Right atrium auricular region (tissue), 2 donors: ENCODE data around the gene C21orf91. TPM values are rescaled to one million over a fixed set of nuclear protein-coding genes. Genes with fewer than 3 reads are reported as not detected.

Experiments
- DNase-seq: peaks from one replicate; pipeline ENCODE4 v3.0.0-alpha.2; 2019; ENCODE audit warnings: low spot score
- H3K27ac ChIP-seq, 2 donors: fragments of 200-600 bp; sonication (generic); 1 replicate in 1 of 2; 2 replicates in 1 of 2; pipeline ENCODE4 v1.5.1; 2016 to 2019
- H3K27me3 ChIP-seq, 2 donors: fragments of 200-600 bp; sonication (generic); one replicate each; pipeline versions ENCODE4 v1.5.1 to v1.6.0; 2017 to 2019
- H3K36me3 ChIP-seq: fragments of 200-600 bp; sonication (generic); one replicate; pipeline ENCODE4 v1.5.1; 2016
- H3K4me1 ChIP-seq, 2 donors: fragments of 200-600 bp; sonication (generic); one replicate each; pipeline versions ENCODE4 v1.5.1 to v1.6.0; 2017 to 2019
- H3K4me3 ChIP-seq, 2 donors: fragments of 200-600 bp; sonication (generic); 1 replicate in 1 of 2; 2 replicates in 1 of 2; pipeline ENCODE4 v1.5.1; 2017 to 2019; ENCODE audit warnings: mild to moderate bottlenecking in 1 of 2, moderate library complexity in 1 of 2
- H3K9me3 ChIP-seq, 2 donors: fragments of 200-600 bp; sonication (generic); one replicate each; pipeline ENCODE4 v1.5.1; 2019
- total RNA-seq, 2 donors: library from RNA; depleted of rRNA; stranded (reverse); fragments of >200 nt; gene quantifications; one replicate each; pipeline ENCODE4 v1.1.0, GENCODE V29; 2016
- TF ChIP-seq, protein P1 (sequence below), 2 donors: fragments of 200-600 bp; sonication (generic); IDR thresholded peaks; one replicate each; pipeline ENCODE4 v1.5.1; 2019; ENCODE audit warnings: antibody characterized with exemption in 2 of 2

The C21orf91 gene
- 1 to 10 TPM; 3.9 to 5.3 TPM for total RNA-seq

DNA sequence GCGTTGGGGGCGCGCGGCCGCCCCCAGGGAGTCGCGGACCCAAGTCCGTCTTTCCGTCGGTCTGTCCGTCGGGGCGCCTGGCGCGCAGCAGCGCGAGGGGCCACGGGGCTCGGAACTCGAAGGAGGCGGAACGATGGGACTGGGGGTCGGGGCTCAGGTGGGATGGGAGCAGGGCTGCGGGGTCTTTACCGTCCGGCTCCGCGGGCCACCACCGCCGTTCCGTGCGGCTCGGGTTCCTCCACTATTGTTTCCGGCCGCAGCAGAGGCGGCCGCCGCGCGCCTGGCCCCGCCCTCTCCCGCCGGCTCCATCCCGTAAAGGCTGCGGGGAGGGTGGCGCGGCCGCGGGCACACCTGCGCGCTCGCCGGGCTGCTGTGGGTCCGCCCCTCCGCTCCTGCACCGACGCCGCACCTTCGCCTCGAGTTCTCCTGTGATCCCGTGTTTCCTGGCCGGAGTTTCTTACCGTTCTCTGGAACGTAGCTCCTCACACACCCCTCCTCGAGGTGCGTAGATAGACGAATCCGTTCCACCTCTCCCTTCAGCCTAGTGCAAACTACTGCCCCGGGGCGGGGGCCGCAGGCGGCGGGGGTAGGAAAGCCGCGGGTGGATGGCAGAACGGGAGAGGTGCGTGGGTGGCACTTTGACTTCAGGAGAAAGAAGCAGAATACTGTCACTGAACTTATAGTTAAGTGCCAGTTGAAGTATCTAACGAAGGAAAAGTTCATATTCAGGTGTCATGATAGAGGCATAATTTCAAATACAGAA is at the start of gene C21orf91:
C21orf91 (minus strand) TSS at position 243 of the 763 bp plus-strand sequence. CDS start 1,038 bp downstream, outside the sequence.
- TF ChIP-seq, protein P1, sequence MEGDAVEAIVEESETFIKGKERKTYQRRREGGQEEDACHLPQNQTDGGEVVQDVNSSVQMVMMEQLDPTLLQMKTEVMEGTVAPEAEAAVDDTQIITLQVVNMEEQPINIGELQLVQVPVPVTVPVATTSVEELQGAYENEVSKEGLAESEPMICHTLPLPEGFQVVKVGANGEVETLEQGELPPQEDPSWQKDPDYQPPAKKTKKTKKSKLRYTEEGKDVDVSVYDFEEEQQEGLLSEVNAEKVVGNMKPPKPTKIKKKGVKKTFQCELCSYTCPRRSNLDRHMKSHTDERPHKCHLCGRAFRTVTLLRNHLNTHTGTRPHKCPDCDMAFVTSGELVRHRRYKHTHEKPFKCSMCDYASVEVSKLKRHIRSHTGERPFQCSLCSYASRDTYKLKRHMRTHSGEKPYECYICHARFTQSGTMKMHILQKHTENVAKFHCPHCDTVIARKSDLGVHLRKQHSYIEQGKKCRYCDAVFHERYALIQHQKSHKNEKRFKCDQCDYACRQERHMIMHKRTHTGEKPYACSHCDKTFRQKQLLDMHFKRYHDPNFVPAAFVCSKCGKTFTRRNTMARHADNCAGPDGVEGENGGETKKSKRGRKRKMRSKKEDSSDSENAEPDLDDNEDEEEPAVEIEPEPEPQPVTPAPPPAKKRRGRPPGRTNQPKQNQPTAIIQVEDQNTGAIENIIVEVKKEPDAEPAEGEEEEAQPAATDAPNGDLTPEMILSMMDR (IDR thresholded peaks at IDR 0.05): no peak
- Histone ChIP-seq H3K4me3 (peak within 1 kb of the TSS; percentile 95 to 99), H3K27ac (peak within 1 kb of the TSS; percentile 87 to 92), H3K36me3 (no peaks in the 10 kb centered on the region), H3K4me1 (peaks cover 0 to 24% of the 10 kb centered on the region in 2 donors), H3K9me3 (no peaks in the 10 kb centered on the region), H3K27me3 (no peaks in the 10 kb centered on the region)
- DNase-seq: peak; percentile 86

GRCh38 chr21:17866590-17866989 is 47.4 kb upstream of the C21orf91 start:
- H3K27me3 ChIP-seq: no peaks in the 10 kb centered on the region
- no peak overlapping the region for H3K27ac ChIP-seq
- H3K4me1 ChIP-seq: no peaks in the 10 kb centered on the region
- H3K36me3 ChIP-seq: no peaks in the 10 kb centered on the region
- no peaks in the 10 kb centered on the region for H3K9me3 ChIP-seq
- H3K4me3 ChIP-seq: no peak overlapping the region
- DNase-seq: no peak
- TF ChIP-seq, protein P1 (IDR thresholded peaks at IDR 0.05): no peak

DNA sequence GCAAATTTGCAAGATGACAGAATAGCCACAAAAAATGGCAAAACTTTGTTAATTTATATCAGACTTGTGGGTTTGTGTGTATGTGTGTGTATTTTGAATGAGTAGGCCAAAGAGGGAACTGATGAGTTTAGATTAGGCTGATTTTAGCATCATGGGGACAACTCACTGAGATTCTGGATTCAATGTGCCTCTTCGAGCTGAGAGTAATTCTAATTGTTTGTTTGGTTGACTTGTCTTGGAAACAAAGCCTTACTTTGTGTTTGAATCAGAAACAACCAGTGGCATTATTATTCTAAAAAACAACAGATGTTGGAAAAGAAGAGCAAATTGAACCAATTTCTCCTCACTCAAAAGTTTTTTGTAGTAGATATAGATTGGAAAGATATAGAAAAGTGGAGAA is 40.5 kb upstream of the C21orf91 start:
- Histone ChIP-seq H3K27me3 (no peaks in the 10 kb centered on the region), H3K9me3 (no peaks in the 10 kb centered on the region), H3K36me3 (no peaks in the 10 kb centered on the region), H3K4me1 (no peaks in the 10 kb centered on the region), H3K27ac (no peak overlapping the region), H3K4me3 (no peak overlapping the region)
- TF ChIP-seq, protein P1 (IDR thresholded peaks at IDR 0.05): no peak
- DNase-seq: no peak

DNA sequence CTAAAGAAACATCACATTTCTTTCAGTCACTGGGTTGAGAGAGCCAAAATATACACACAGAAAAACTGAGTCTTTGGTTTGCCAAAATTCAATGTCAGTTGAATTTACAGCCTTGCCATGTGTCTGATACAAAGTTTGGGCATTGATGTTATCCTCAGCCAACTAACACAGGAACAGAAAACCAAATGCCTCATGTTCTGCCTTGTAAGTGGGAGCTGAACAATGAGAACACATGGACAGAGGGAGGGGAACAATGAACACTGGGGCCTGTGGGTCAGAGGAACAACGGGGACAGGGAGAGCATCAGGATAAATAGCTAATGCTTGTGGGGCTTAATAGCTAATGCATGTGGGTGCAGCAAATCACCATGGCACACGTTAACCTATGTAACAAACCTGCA is 39.6 kb upstream of the C21orf91 start:
- Histone ChIP-seq H3K4me1 (no peaks in the 10 kb centered on the region), H3K4me3 (no peak overlapping the region)
- TF ChIP-seq, protein P1 (IDR thresholded peaks at IDR 0.05): no peak

DNA sequence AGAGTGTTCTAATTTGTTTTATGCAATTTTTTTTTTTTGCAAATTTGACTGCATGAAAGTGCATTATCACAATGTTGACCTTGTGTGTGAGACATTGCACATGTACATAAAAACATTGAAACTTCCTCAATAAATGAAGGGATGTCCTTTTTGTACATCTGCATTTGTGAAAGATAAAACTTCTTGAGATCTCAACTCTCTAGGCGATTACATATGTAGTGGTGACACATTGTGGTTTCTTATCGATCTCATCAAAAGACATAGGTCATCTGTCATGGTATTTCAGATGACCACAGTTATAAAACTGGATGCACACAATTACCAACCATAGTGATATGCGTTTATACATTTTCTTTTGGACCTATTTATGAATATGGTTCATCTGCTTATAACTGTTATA is 35.6 kb upstream of the C21orf91 start:
- no peaks in the 10 kb centered on the region for H3K36me3 ChIP-seq
- no peak overlapping the region for H3K27ac ChIP-seq
- no peak for DNase-seq
- H3K4me3 ChIP-seq: no peak overlapping the region
- no peaks in the 10 kb centered on the region for H3K27me3 ChIP-seq
- H3K9me3 ChIP-seq: no peaks in the 10 kb centered on the region
- TF ChIP-seq, protein P1 (IDR thresholded peaks at IDR 0.05): no peak
- H3K4me1 ChIP-seq: no peaks in the 10 kb centered on the region

More for the DNA sequence above, 39.6 kb upstream of the C21orf91 start:
- no peak overlapping the region for H3K27ac ChIP-seq
- no peak for DNase-seq
- no peaks in the 10 kb centered on the region for H3K27me3 ChIP-seq
- H3K36me3 ChIP-seq: no peaks in the 10 kb centered on the region
- H3K9me3 ChIP-seq: no peaks in the 10 kb centered on the region
